Uterus (tissue), 4 donors: ENCODE measurements around the gene TMEM98. TPM values are rescaled to one million over a fixed set of nuclear protein-coding genes. Genes with fewer than 3 reads are reported as not detected.

Source experiments
- DNase-seq, 2 donors: peaks; one replicate each; pipeline ENCODE4 v3.0.0-alpha.2; 2019 to 2020
- H3K27ac ChIP-seq, 2 donors: fragments of 200-600 bp; sonication (generic); 1 replicate in 1 of 2; 2 replicates in 1 of 2; pipeline ENCODE4 v1.5.1; 2016 to 2018
- H3K27me3 ChIP-seq, 2 donors: fragments of 200-600 bp; sonication (generic); one replicate each; pipeline ENCODE4 v1.5.1; 2018 to 2019; ENCODE audit warnings: control low read depth in 1 of 2
- H3K36me3 ChIP-seq, 2 donors: fragments of 200-600 bp; sonication (generic); one replicate each; pipeline ENCODE4 v1.5.1; 2019; ENCODE audit warnings: control low read depth in 1 of 2
- H3K4me1 ChIP-seq, 2 donors: fragments of 200-600 bp; sonication (generic); one replicate each; pipeline ENCODE4 v1.5.1; 2018 to 2019; ENCODE audit warnings: control low read depth in 1 of 2
- H3K4me3 ChIP-seq, 2 donors: fragments of 200-600 bp; sonication (generic); 1 replicate in 1 of 2; 2 replicates in 1 of 2; pipeline ENCODE4 v1.5.1; 2018 to 2019; ENCODE audit warnings: mild to moderate bottlenecking in 1 of 2
- H3K9me3 ChIP-seq, 2 donors: fragments of 200-600 bp; sonication (generic); one replicate each; pipeline ENCODE4 v1.5.1; 2019; ENCODE audit warnings: control low read depth in 1 of 2
- CTCF ChIP-seq, 4 experiments: fragments of 200-600 bp in 2 of 4; fragments of 450-650 bp in 2 of 4; sonication (generic) in 2 of 4; IDR thresholded peaks; one replicate each; pipeline ENCODE4 v1.5.1; 2016 to 2019; ENCODE audit warnings: antibody characterized with exemption in 4 of 4, mild to moderate bottlenecking in 2 of 4, moderate library complexity in 1 of 4
- POLR2A ChIP-seq, 2 donors: fragments of 450-650 bp; IDR thresholded peaks; one replicate each; pipeline ENCODE4 v1.6.1; 2016; ENCODE audit warnings: antibody characterized with exemption in 2 of 2, mild to moderate bottlenecking in 1 of 2, moderate library complexity in 1 of 2
- intact Hi-C: fragments of 100-400 bp; cut with DNase I; formaldehyde crosslinking; loops from one replicate; pipeline ENCODE4 v1.15.1; 2023; ENCODE audit warnings: low total_unique reads
- total RNA-seq, 4 donors: library from RNA; depleted of rRNA in 3 of 4; stranded (reverse); fragments of >200 nt in 3 of 4; gene quantifications; one replicate each; pipeline versions ENCODE4 v1.1.0 to v1.2.4, GENCODE V29; 2014 to 2023
- donor health status: DM: yes; HTN: yes; CAD: no.

TMEM98 gene
- total RNA-seq, 4 donors from 2014 or later, result 87.8 to 176 (median 130) TPM

DNA sequence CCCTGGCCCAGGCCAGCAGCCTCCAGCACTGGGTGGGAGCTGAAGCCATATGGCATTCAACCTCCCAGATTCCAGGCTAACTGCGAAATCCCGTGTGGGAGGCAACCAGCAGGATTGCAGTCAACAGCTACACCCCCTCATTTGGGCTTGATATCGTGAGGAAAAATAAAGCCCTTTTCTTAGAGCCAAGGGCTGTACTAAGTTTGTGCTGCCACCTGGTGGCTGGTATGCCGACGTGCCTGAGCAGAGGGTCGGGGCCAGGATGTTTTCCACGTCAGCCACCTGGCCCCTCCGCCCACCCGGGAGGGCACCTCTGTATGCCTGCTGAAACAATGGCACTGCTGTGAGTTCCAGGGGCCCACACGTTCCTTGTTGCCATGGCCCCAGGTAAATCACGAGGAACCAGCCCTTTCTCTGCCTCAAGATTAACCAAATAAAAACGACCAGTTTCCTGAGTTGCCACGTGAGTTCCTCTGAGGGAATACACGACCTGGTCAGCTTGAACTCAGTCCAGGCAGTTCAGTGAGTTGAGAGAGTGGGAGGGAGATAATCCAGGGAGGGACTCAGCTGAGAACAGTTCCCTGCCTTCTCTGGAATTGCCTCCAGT lies 9.0 kb downstream of the TMEM98 start:
- peak overlapping the region; percentile 80 to 84 for H3K27ac ChIP-seq
- H3K4me1 ChIP-seq, result no peaks in the 10 kb centered on the region
- intact Hi-C loops, result no loop called here
- no peaks in the 10 kb centered on the region for H3K9me3 ChIP-seq
- peak; percentile 83 to 88 for DNase-seq
- H3K4me3 ChIP-seq, result no peak overlapping the region
- TF ChIP-seq POLR2A (IDR thresholded peaks at IDR 0.05), result peak in 1 of 2 donors; percentile 16
- peak; percentile 82 to 91 (median 90) for TF ChIP-seq CTCF (IDR thresholded peaks at IDR 0.05)
- no peaks in the 10 kb centered on the region for H3K36me3 ChIP-seq
- no peaks in the 10 kb centered on the region for H3K27me3 ChIP-seq

DNA sequence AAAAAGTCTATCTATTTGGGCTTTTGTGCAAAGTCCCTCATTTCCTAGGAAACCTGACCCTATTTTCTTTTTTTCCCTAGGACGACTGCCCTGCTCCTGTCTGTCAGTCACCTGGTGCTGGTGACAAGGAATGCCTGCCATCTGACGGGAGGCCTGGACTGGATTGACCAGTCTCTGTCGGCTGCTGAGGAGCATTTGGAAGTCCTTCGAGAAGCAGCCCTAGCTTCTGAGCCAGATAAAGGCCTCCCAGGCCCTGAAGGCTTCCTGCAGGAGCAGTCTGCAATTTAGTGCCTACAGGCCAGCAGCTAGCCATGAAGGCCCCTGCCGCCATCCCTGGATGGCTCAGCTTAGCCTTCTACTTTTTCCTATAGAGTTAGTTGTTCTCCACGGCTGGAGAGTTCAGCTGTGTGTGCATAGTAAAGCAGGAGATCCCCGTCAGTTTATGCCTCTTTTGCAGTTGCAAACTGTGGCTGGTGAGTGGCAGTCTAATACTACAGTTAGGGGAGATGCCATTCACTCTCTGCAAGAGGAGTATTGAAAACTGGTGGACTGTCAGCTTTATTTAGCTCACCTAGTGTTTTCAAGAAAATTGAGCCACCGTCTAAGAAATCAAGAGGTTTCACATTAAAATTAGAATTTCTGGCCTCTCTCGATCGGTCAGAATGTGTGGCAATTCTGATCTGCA lies 12.9 kb downstream of the TMEM98 start:
- Histone ChIP-seq H3K36me3 (no peaks in the 10 kb centered on the region), H3K27ac (no peak overlapping the region), H3K4me1 (no peaks in the 10 kb centered on the region), H3K4me3 (no peak overlapping the region), H3K27me3 (no peaks in the 10 kb centered on the region), H3K9me3 (no peaks in the 10 kb centered on the region)
- intact Hi-C loops, result no loop called here
- DNase-seq, result no peak
- no peak for TF ChIP-seq CTCF (IDR thresholded peaks at IDR 0.05)
- TF ChIP-seq POLR2A (IDR thresholded peaks at IDR 0.05), result no peak

DNA sequence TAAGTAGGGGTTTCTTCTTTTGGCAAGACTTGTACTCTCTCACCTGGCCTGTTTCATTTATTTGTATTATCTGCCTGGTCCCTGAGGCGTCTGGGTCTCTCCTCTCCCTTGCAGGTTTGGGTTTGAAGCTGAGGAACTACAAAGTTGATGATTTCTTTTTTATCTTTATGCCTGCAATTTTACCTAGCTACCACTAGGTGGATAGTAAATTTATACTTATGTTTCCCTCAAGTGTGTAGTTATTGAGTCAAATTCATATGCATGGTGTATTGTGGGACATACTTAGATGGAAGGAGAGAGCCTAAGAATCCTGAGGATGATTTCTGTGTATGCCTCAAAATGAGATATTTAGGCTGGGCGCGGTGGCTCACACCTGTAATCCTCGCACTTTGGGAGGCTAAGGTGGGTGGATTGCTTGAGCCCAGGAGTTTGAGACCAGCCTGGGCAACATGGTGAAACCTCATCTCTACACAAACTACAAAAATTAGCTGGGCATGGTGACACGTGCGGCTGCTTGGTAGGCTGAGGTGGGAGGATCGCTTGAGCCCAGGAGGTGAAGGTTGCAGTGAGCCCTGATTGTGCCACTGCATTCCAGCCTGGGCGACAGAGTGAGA lies 13.6 kb downstream of the TMEM98 start:
- no peak overlapping the region for H3K27ac ChIP-seq
- intact Hi-C loops, result no loop called here
- H3K9me3 ChIP-seq, result no peaks in the 10 kb centered on the region
- no peak overlapping the region for H3K4me3 ChIP-seq
- DNase-seq, result no peak
- H3K27me3 ChIP-seq, result no peaks in the 10 kb centered on the region
- no peaks in the 10 kb centered on the region for H3K4me1 ChIP-seq
- no peaks in the 10 kb centered on the region for H3K36me3 ChIP-seq
- TF ChIP-seq POLR2A (IDR thresholded peaks at IDR 0.05) (no peak), CTCF (IDR thresholded peaks at IDR 0.05) (peak in 1 of 4 experiments; percentile 6)

DNA sequence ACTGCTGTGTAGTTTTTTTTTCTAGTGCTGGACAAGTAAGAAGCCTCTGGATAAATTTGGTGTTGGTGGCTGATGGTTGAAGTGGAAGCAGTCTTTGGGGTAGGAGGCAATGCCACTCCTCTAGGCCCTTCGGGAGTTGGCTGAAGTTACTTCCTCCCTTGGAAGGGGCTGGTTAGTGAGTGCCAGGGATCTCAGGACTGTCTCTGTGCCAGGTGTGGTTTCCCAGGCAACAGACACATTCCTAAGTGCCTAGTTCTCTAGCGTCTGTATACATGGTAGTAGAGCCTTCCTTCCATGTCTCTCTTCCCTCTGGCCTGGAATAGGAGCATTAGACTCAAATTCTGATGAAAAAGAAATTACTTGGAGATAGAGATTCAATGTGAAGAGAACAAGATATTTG lies 15.3 kb downstream of the TMEM98 start:
- DNase-seq, result no peak
- H3K27me3 ChIP-seq, result no peaks in the 10 kb centered on the region
- H3K4me1 ChIP-seq, result no peaks in the 10 kb centered on the region
- peak overlapping the region in 1 of 2 donors; percentile 16 for H3K27ac ChIP-seq
- intact Hi-C loops, result no loop called here
- TF ChIP-seq POLR2A (IDR thresholded peaks at IDR 0.05) (no peak), CTCF (IDR thresholded peaks at IDR 0.05) (no peak)
- no peaks in the 10 kb centered on the region for H3K36me3 ChIP-seq
- H3K9me3 ChIP-seq, result no peaks in the 10 kb centered on the region
- no peak overlapping the region for H3K4me3 ChIP-seq

DNA sequence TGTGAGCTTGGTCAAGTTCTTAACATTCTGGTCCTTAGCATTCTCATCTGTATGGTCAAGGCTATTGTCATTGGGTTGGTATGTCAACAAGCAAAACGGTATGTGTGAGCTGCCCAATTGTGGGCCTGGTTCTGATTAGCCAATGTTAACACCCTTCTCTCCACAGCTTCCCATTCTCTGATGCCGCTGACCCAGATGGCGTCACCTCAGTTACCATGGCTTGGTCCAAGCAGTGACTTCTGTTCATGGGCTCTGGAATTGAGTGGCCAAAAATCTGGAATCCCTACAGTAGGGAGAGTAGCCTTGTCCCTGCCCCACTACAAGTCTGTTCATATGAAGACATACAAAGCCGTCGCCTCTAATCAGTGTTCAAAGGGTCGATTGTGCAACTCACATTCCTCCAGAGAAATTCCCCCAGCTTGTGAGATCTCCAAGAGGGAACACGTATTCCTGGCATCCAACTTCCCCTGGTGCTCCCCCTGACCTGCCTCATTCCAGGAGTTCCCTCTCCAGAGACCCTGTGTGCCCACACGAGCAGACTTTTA lies 15.8 kb downstream of the TMEM98 start:
- DNase-seq, result peak; percentile 34 to 53
- H3K4me1 ChIP-seq, result no peaks in the 10 kb centered on the region
- H3K36me3 ChIP-seq, result no peaks in the 10 kb centered on the region
- H3K27ac ChIP-seq, result peak overlapping the region; percentile 16 to 43
- no peaks in the 10 kb centered on the region for H3K27me3 ChIP-seq
- intact Hi-C loops, result no loop called here
- TF ChIP-seq CTCF (IDR thresholded peaks at IDR 0.05) (no peak), POLR2A (IDR thresholded peaks at IDR 0.05) (no peak)
- H3K4me3 ChIP-seq, result no peak overlapping the region
- H3K9me3 ChIP-seq, result no peaks in the 10 kb centered on the region
